ENCODE results near the gene DBH.

The DBH gene

GRCh38 chr9:133643978-133644760 lies 8.0 kb downstream of the DBH start:
- no peak for TF ChIP-seq GABPA (IDR thresholded peaks at IDR 0.05; ENCODE audit: low read depth)
- no peak for TF ChIP-seq REST (IDR thresholded peaks at IDR 0.05; ENCODE audit: insufficient replicate concordance, low read depth)
- no peak for TF ChIP-seq CTCF (IDR thresholded peaks at IDR 0.05; ENCODE audit: insufficient read depth, low read length)
- no peak for TF ChIP-seq POLR2AphosphoS5 (IDR thresholded peaks at IDR 0.05; ENCODE audit: low read depth)
- TF ChIP-seq SPI1 (IDR thresholded peaks at IDR 0.05; ENCODE audit: borderline replicate concordance, low read depth): no peak
- Histone ChIP-seq H3K4me3 (replicated peaks; ENCODE audit: insufficient read depth, low read length) (no peak overlapping the region), H3K27ac (replicated peaks) (no peak overlapping the region), H3K27me3 (ENCODE audit: insufficient read depth, poor library complexity, severe bottlenecking) (no peaks in the 10 kb centered on the region)
- DNase-seq (ENCODE audit: low read depth in 1 of 2, low spot score in 1 of 2): no peak

- TF ChIP-seq CTCF (IDR thresholded peaks at IDR 0.05; ENCODE audit: insufficient read depth, low read length): no peak
- no peak for TF ChIP-seq REST (IDR thresholded peaks at IDR 0.05; ENCODE audit: insufficient replicate concordance, low read depth)
- no peak for TF ChIP-seq SPI1 (IDR thresholded peaks at IDR 0.05; ENCODE audit: borderline replicate concordance, low read depth)
- no peak overlapping the region for H3K27ac ChIP-seq (replicated peaks)
- no peak for DNase-seq (ENCODE audit: low read depth in 1 of 2, low spot score in 1 of 2)
- no peak overlapping the region for H3K4me3 ChIP-seq (replicated peaks; ENCODE audit: insufficient read depth, low read length)
- no peaks in the 10 kb centered on the region for H3K27me3 ChIP-seq (ENCODE audit: insufficient read depth, poor library complexity, severe bottlenecking)
Observed at GRCh38 chr9:133645021-133645765, 9.0 kb downstream of the DBH start.

- no peak for TF ChIP-seq POLR2AphosphoS5 (IDR thresholded peaks at IDR 0.05; ENCODE audit: low read depth)
- TF ChIP-seq SPI1 (IDR thresholded peaks at IDR 0.05; ENCODE audit: borderline replicate concordance, low read depth): no peak
- TF ChIP-seq REST (IDR thresholded peaks at IDR 0.05; ENCODE audit: insufficient replicate concordance, low read depth): no peak
- no peak for TF ChIP-seq GABPA (IDR thresholded peaks at IDR 0.05; ENCODE audit: low read depth)
- Histone ChIP-seq H3K27me3 (ENCODE audit: insufficient read depth, poor library complexity, severe bottlenecking) (no peaks in the 10 kb centered on the region), H3K4me3 (replicated peaks; ENCODE audit: insufficient read depth, low read length) (no peak overlapping the region), H3K27ac (replicated peaks) (no peak overlapping the region)
- DNase-seq (ENCODE audit: low read depth in 1 of 2, low spot score in 1 of 2): no peak
Observed at GRCh38 chr9:133647148-133647547, 11.0 kb downstream of the DBH start.
